Measurements from ENCODE around the gene HEXD. TPM values are rescaled to one million over a fixed set of nuclear protein-coding genes. Genes with fewer than 3 reads are reported as not detected.

The HEXD gene
- total and polyA plus RNA-seq, 10 of the 15 experiments (the other 5 are each of a cell fraction or from before 2014, with no cell fraction given), result 1.6 to 24.2 (median 7.0) TPM

- Histone ChIP-seq H4K20me1 (ENCODE audit: control insufficient read depth, insufficient read depth) (no peaks in the 10 kb centered on the region), H3K27ac (ENCODE audit: control insufficient read depth, insufficient read depth) (peak overlapping the region; percentile 99), H3K4me3 (peak overlapping the region; percentile 63), H3K79me2 (ENCODE audit: control insufficient read depth, insufficient read depth, low read length) (peaks cover 10% of the 10 kb centered on the region), H2AFZ (ENCODE audit: control insufficient read depth, low read depth, low read length) (0 out of 2 replicates have a peak overlapping the region, but pooled peaks have one; percentile 35), H3K27me3 (replicated peaks in 1 of 2; ENCODE audit: control insufficient read depth in 2 of 2, insufficient read depth in 2 of 2, low read length in 1 of 2) (no peaks in the 10 kb centered on the region), H3K36me3 (ENCODE audit: control insufficient read depth in 2 of 2, insufficient read depth in 2 of 2, low read length in 1 of 2) (peaks cover 5 to 11% of the 10 kb centered on the region in 2 experiments), H3K9ac (ENCODE audit: control insufficient read depth, insufficient read depth, low read length) (peak overlapping the region; percentile 92), H3K4me2 (ENCODE audit: control insufficient read depth, insufficient read depth) (peak overlapping the region; percentile 83), H3K9me3 (replicated peaks; ENCODE audit: control insufficient read depth, insufficient read depth, low read length) (no peaks in the 10 kb centered on the region), H3K4me1 (ENCODE audit: control insufficient read depth, insufficient read depth, low read length) (peaks cover 6% of the 10 kb centered on the region)
- no peak for FAIRE-seq
- ATAC-seq, result no peak
- BruUV-seq (replicated peaks), result no TSS peak
- ChIA-PET CTCF (interaction anchor here (0.5 to 1.2 kb wide), 3 partner anchors 39 to 94 kb away, joined by 3 to 4 read pairs (median 3); no protein-coding TSS in a partner anchor), SMC1A (ENCODE audit: uncharacterized antibody, unreplicated experiment) (interaction anchor here (0.7 to 1.8 kb wide), 5 partner anchors 8 to 299 kb away, joined by 3 to 7 read pairs (median 3); no protein-coding TSS in a partner anchor), POLR2A (interaction anchor here (0.5 to 1.8 kb wide), 5 partner anchors 8 to 49 kb away, joined by 3 to 16 read pairs (median 4); no protein-coding TSS in a partner anchor), RAD21 (ENCODE audit: unreplicated experiment) (interaction anchor here (1.0 kb wide), 2 partner anchors 8 to 251 kb away, joined by 3 read pairs; no protein-coding TSS in a partner anchor)
- in situ Hi-C loops (cut with MboI) (no loop called here), intact Hi-C loops (cut with micrococcal nuclease; ENCODE audit: unreplicated experiment) (no loop called here)
- DNase-seq (ENCODE audit: low read depth, low spot score), result no peak
- 66% methylated on average over 10 of the region's 10 CpGs for WGBS (ENCODE audit: insufficient coverage, insufficient replicate concordance, low lambda C conversion rate, missing lambda C conversion rate)
- TF ChIP-seq ELK1 (IDR thresholded peaks at IDR 0.05; ENCODE audit: low read depth, low read length) (no peak), HDAC2 (IDR thresholded peaks at IDR 0.05) (no peak), MEF2B (IDR thresholded peaks at IDR 0.05; ENCODE audit: partially characterized antibody, poor library complexity, severe bottlenecking) (no peak), USF1 (IDR thresholded peaks at IDR 0.05; ENCODE audit: borderline replicate concordance, extremely low read length, insufficient read depth, low read depth, low read length) (no peak), RAD21 (IDR thresholded peaks at IDR 0.05; ENCODE audit: insufficient read depth, low read depth, low read length) (no peak), TARDBP (IDR thresholded peaks at IDR 0.05; ENCODE audit: borderline replicate concordance) (no peak), REST (IDR thresholded peaks at IDR 0.05; ENCODE audit: low read depth, low read length) (no peak), POLR2AphosphoS5 (IDR thresholded peaks at IDR 0.05; ENCODE audit: low read length) (no peak), SKIL (IDR thresholded peaks at IDR 0.05; ENCODE audit: low read depth, poor library complexity, severe bottlenecking) (peak; percentile 32), PBX3 (IDR thresholded peaks at IDR 0.05; ENCODE audit: insufficient replicate concordance, low read depth, low read length) (peak; percentile 34), BCL11A (IDR thresholded peaks at IDR 0.05; ENCODE audit: low read depth, low read length) (no peak)
These were observed 39.2 kb downstream of the HEXD start for GRCh38 chr17:82457073-82457928.

Data from GM12878 (cell line).